Peyer's patch (tissue), 4 donors: Measurements from ENCODE around the gene ZMIZ1.

Experiments used
- POLR2A ChIP-seq, 2 donors: fragments of 450-650 bp; IDR thresholded peaks; one replicate each; pipeline ENCODE4 v1.5.1; 2017; ENCODE audit warnings: antibody characterized with exemption in 2 of 2, mild to moderate bottlenecking in 2 of 2, moderate library complexity in 2 of 2
- TF ChIP-seq, protein P1 (sequence below), 6 experiments: fragments of 450-650 bp in 4 of 6; fragments of 200-600 bp in 2 of 6; sonication (generic) in 1 of 6; IDR thresholded peaks; one replicate each; pipeline ENCODE4 v1.5.1; 2017 to 2019; ENCODE audit warnings: antibody characterized with exemption in 6 of 6, mild to moderate bottlenecking in 3 of 6, moderate library complexity in 1 of 6

- TF ChIP-seq POLR2A (IDR thresholded peaks at IDR 0.05): no peak
- TF ChIP-seq, protein P1, sequence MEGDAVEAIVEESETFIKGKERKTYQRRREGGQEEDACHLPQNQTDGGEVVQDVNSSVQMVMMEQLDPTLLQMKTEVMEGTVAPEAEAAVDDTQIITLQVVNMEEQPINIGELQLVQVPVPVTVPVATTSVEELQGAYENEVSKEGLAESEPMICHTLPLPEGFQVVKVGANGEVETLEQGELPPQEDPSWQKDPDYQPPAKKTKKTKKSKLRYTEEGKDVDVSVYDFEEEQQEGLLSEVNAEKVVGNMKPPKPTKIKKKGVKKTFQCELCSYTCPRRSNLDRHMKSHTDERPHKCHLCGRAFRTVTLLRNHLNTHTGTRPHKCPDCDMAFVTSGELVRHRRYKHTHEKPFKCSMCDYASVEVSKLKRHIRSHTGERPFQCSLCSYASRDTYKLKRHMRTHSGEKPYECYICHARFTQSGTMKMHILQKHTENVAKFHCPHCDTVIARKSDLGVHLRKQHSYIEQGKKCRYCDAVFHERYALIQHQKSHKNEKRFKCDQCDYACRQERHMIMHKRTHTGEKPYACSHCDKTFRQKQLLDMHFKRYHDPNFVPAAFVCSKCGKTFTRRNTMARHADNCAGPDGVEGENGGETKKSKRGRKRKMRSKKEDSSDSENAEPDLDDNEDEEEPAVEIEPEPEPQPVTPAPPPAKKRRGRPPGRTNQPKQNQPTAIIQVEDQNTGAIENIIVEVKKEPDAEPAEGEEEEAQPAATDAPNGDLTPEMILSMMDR (IDR thresholded peaks at IDR 0.05): no peak
Measured at GRCh38 chr10:79355420-79356017, 286.8 kb downstream of the ZMIZ1 start.
